Mesodermal cell (in vitro differentiated cells): ENCODE results near the gene KCNT1.

Source experiments
- H3K27ac ChIP-seq: 2 replicates; pipeline ENCODE4 v1.7.0; 2013; ENCODE audit warnings: mild to moderate bottlenecking, low read depth, low read length, moderate library complexity; ENCODE audit not compliant: severe bottlenecking
- H3K36me3 ChIP-seq: 2 replicates; pipeline ENCODE4 v1.7.1; 2013; ENCODE audit warnings: mild to moderate bottlenecking, low read length, moderate library complexity; ENCODE audit not compliant: control insufficient read depth, insufficient read depth
- H3K4me1 ChIP-seq: one replicate; pipeline ENCODE4 v1.7.1; 2013; ENCODE audit warnings: mild to moderate bottlenecking, low read length; ENCODE audit not compliant: insufficient read depth, control insufficient read depth, poor library complexity, severe bottlenecking
- H3K4me3 ChIP-seq: 2 replicates; pipeline ENCODE4 v1.7.0; 2013; ENCODE audit warnings: low read length, control low read depth, mild to moderate bottlenecking; ENCODE audit not compliant: insufficient read depth, poor library complexity, severe bottlenecking; ENCODE audit errors: extremely low read depth
- H3K9me3 ChIP-seq: 2 replicates; pipeline ENCODE4 v1.7.1; 2013; ENCODE audit warnings: mild to moderate bottlenecking, low read length, moderate library complexity; ENCODE audit not compliant: control insufficient read depth
- WGBS, 2 experiments: methylation state at CpG; one replicate each; pipeline ENCODE4 v1.1.5; 2013; ENCODE audit warnings: missing lambda C conversion rate in 2 of 2; ENCODE audit not compliant: insufficient coverage in 2 of 2; 5-methylcytosine and 5-hydroxymethylcytosine counted together

KCNT1 gene

GRCh38 chr9:135726138-135726853 is 24.3 kb downstream of the KCNT1 start:
- Histone ChIP-seq H3K27ac (no peak overlapping the region), H3K4me1 (no peaks in the 10 kb centered on the region), H3K9me3 (no peaks in the 10 kb centered on the region), H3K4me3 (no peak overlapping the region), H3K36me3 (no peaks in the 10 kb centered on the region)
- 78 to 88% methylated on average over 7 to 14 of the region's 16 CpGs for WGBS, 2 experiments

GRCh38 chr9:135727257-135727875 is 25.4 kb downstream of the KCNT1 start:
- Histone ChIP-seq H3K4me1 (no peaks in the 10 kb centered on the region), H3K4me3 (no peak overlapping the region), H3K27ac (no peak overlapping the region), H3K36me3 (no peaks in the 10 kb centered on the region), H3K9me3 (no peaks in the 10 kb centered on the region)
- 76 to 89% methylated on average over 8 to 10 of the region's 11 CpGs for WGBS, 2 experiments

- no peaks in the 10 kb centered on the region for H3K4me1 ChIP-seq
- H3K36me3 ChIP-seq: no peaks in the 10 kb centered on the region
- no peak overlapping the region for H3K27ac ChIP-seq
- no peak overlapping the region for H3K4me3 ChIP-seq
- 78 to 83% methylated on average over 16 to 17 of the region's 18 CpGs for WGBS, 2 experiments
- H3K9me3 ChIP-seq: no peaks in the 10 kb centered on the region
Measured at GRCh38 chr9:135728436-135729110, 26.6 kb downstream of the KCNT1 start.

GRCh38 chr9:135729480-135729879 is 27.5 kb downstream of the KCNT1 start:
- Histone ChIP-seq H3K4me1 (no peaks in the 10 kb centered on the region), H3K4me3 (no peak overlapping the region), H3K9me3 (no peaks in the 10 kb centered on the region), H3K27ac (no peak overlapping the region), H3K36me3 (no peaks in the 10 kb centered on the region)
- WGBS, 2 experiments: 90 to 92% methylated on average over 13 of the region's 13 CpGs

GRCh38 chr9:135731454-135731853 is 29.5 kb downstream of the KCNT1 start:
- no peak overlapping the region for H3K27ac ChIP-seq
- no peaks in the 10 kb centered on the region for H3K4me1 ChIP-seq
- no peaks in the 10 kb centered on the region for H3K9me3 ChIP-seq
- 89 to 94% methylated on average over 10 to 12 of the region's 12 CpGs for WGBS, 2 experiments
- H3K36me3 ChIP-seq: no peaks in the 10 kb centered on the region
- no peak overlapping the region for H3K4me3 ChIP-seq

- Histone ChIP-seq H3K36me3 (no peaks in the 10 kb centered on the region), H3K27ac (no peak overlapping the region), H3K9me3 (no peaks in the 10 kb centered on the region), H3K4me1 (no peaks in the 10 kb centered on the region), H3K4me3 (no peak overlapping the region)
- 87 to 93% methylated on average over 4 to 5 of the region's 6 CpGs for WGBS, 2 experiments
Measured at GRCh38 chr9:135732569-135733257, 30.7 kb downstream of the KCNT1 start.

- Histone ChIP-seq H3K4me3 (no peak overlapping the region), H3K36me3 (no peaks in the 10 kb centered on the region), H3K9me3 (no peaks in the 10 kb centered on the region), H3K4me1 (no peaks in the 10 kb centered on the region), H3K27ac (no peak overlapping the region)
- WGBS, 2 experiments: 90 to 91% methylated on average over 20 to 27 of the region's 27 CpGs
Measured at GRCh38 chr9:135734616-135735144, 32.7 kb downstream of the KCNT1 start.

GRCh38 chr9:135736272-135736978 is 34.4 kb downstream of the KCNT1 start:
- Histone ChIP-seq H3K4me3 (no peak overlapping the region), H3K27ac (no peak overlapping the region), H3K9me3 (no peaks in the 10 kb centered on the region), H3K4me1 (no peaks in the 10 kb centered on the region), H3K36me3 (no peaks in the 10 kb centered on the region)
- WGBS, 2 experiments: 5 to 18% methylated on average over 32 to 42 of the region's 78 CpGs

- 84 to 88% methylated on average over 19 to 22 of the region's 23 CpGs for WGBS, 2 experiments
- H3K9me3 ChIP-seq: no peaks in the 10 kb centered on the region
Measured at GRCh38 chr9:135736979-135737839, 35.2 kb downstream of the KCNT1 start.

More at GRCh38 chr9:135736979-135737839, 35.2 kb downstream of the KCNT1 start:
- Histone ChIP-seq H3K4me1 (no peaks in the 10 kb centered on the region), H3K4me3 (no peak overlapping the region), H3K27ac (no peak overlapping the region), H3K36me3 (no peaks in the 10 kb centered on the region)
